Measurements from ENCODE around the gene FGF14. TPM values are rescaled to one million over a fixed set of nuclear protein-coding genes. Genes with fewer than 3 reads are reported as not detected.

FGF14 gene
- total and polyA plus RNA-seq, 2 donors (not counting 1 experiment from before 2014, with no cell fraction given): under 0.01 TPM; not detected in 1

DNA sequence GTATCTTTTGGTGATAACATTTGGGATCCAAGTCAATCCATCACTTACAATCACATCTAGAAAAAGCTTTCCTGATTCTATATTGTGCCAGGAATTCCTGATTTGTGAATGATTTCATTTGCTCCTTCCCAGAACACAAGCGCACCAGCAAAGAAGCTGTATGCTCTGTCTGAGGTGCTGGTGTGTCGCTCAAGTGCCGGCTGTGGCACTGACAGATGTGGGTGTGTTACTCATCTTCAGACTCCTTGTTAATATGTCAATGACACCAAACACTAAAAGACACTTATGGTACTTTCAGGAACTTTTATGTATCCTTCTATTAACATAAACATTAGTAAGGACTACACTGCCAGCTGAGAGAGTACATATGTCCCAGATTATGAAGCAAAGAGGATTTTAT lies 520.3 kb downstream of the FGF14 start:
- Histone ChIP-seq H4K20me1 (ENCODE audit: control insufficient read depth, insufficient read depth, low read length, poor library complexity, severe bottlenecking) (no peaks in the 10 kb centered on the region), H3K36me3 (replicated peaks in 1 of 2; ENCODE audit: control extremely low read depth in 1 of 2, control insufficient read depth in 1 of 2, extremely low read depth in 1 of 2, insufficient read depth in 2 of 2, low read length in 1 of 2) (no peaks in the 10 kb centered on the region), H3K9ac (ENCODE audit: low read length) (no peak overlapping the region), H3K27me3 (replicated peaks in 1 of 4; ENCODE audit: control extremely low read depth in 1 of 4, control insufficient read depth in 3 of 4, insufficient read depth in 4 of 4, low read length in 3 of 4) (no peaks in the 10 kb centered on the region), H3K27ac (ENCODE audit: low read length in 2 of 2) (no peak overlapping the region), H3K9me3 (ENCODE audit: control extremely low read depth in 1 of 3, control insufficient read depth in 2 of 3, insufficient read depth in 1 of 3, low read length in 2 of 3) (no peaks in the 10 kb centered on the region), H2AFZ (ENCODE audit: insufficient read depth, low read depth, low read length, poor library complexity, severe bottlenecking) (no peak overlapping the region), H3K4me1 (ENCODE audit: control insufficient read depth in 2 of 2, insufficient read depth in 2 of 2, low read length in 2 of 2) (no peaks in the 10 kb centered on the region), H3K4me2 (replicated peaks; ENCODE audit: low read depth, low read length, poor library complexity, severe bottlenecking) (no peak overlapping the region), H3K79me2 (ENCODE audit: control insufficient read depth, insufficient read depth, low read length) (no peaks in the 10 kb centered on the region), H3K4me3 (ENCODE audit: control extremely low read depth in 1 of 5, extremely low read depth in 1 of 5, insufficient read depth in 1 of 5, low read depth in 2 of 5, low read length in 4 of 5) (no peak overlapping the region)
- TF ChIP-seq, protein P1, sequence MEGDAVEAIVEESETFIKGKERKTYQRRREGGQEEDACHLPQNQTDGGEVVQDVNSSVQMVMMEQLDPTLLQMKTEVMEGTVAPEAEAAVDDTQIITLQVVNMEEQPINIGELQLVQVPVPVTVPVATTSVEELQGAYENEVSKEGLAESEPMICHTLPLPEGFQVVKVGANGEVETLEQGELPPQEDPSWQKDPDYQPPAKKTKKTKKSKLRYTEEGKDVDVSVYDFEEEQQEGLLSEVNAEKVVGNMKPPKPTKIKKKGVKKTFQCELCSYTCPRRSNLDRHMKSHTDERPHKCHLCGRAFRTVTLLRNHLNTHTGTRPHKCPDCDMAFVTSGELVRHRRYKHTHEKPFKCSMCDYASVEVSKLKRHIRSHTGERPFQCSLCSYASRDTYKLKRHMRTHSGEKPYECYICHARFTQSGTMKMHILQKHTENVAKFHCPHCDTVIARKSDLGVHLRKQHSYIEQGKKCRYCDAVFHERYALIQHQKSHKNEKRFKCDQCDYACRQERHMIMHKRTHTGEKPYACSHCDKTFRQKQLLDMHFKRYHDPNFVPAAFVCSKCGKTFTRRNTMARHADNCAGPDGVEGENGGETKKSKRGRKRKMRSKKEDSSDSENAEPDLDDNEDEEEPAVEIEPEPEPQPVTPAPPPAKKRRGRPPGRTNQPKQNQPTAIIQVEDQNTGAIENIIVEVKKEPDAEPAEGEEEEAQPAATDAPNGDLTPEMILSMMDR (IDR thresholded peaks at IDR 0.05): no peak
- TF ChIP-seq EZH2 (IDR thresholded peaks at IDR 0.05; ENCODE audit: borderline replicate concordance, insufficient read depth, low read depth, low read length, poor library complexity, severe bottlenecking): no peak
- ChIA-PET CTCF (no interaction called here), POLR2A (no interaction called here)
- Mint-ChIP-seq H3K4me3 (no peak overlapping the region), H3K4me1 (no peaks in the 10 kb centered on the region), H3K27me3 (peaks cover 5% of the 10 kb centered on the region), H3K27ac (no peak overlapping the region), H3K9me3 (ENCODE audit: insufficient read depth) (peaks cover 3% of the 10 kb centered on the region)
- ATAC-seq (ENCODE audit: low read depth) (no peak), DNase-seq (no peak)
- no CpG with 5 or more reads among the region's 3 CpGs for WGBS (ENCODE audit: insufficient coverage)
- intact Hi-C loops (cut with micrococcal nuclease): no loop called here

DNA sequence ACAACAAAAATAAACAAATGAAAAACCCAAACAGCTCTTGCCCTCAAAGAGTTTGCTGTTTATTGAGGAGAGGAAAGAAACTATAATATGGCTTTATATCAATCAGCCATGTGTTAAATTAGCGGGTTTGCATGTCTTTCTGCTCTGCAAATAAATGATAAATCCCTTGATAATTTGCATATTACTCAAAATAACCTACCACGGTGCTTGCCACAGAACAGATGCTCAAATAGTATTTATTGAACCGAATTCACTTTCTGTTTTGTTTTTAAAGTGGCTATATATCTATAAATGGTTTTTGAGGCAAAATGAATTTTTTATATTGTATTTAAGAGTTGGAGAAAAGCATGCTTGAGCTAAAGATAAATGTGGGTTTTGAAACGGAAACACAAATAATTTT lies 521.3 kb downstream of the FGF14 start:
- no peak for DNase-seq
- ChIA-PET CTCF (no interaction called here), POLR2A (no interaction called here)
- Histone ChIP-seq H3K9ac (ENCODE audit: low read length) (no peak overlapping the region), H3K4me3 (ENCODE audit: control extremely low read depth in 1 of 5, extremely low read depth in 1 of 5, insufficient read depth in 1 of 5, low read depth in 2 of 5, low read length in 4 of 5) (no peak overlapping the region), H3K27ac (ENCODE audit: low read length in 2 of 2) (no peak overlapping the region), H4K20me1 (ENCODE audit: control insufficient read depth, insufficient read depth, low read length, poor library complexity, severe bottlenecking) (no peaks in the 10 kb centered on the region), H3K4me2 (replicated peaks; ENCODE audit: low read depth, low read length, poor library complexity, severe bottlenecking) (no peak overlapping the region), H3K79me2 (ENCODE audit: control insufficient read depth, insufficient read depth, low read length) (no peaks in the 10 kb centered on the region), H2AFZ (ENCODE audit: insufficient read depth, low read depth, low read length, poor library complexity, severe bottlenecking) (no peak overlapping the region), H3K4me1 (ENCODE audit: control insufficient read depth in 2 of 2, insufficient read depth in 2 of 2, low read length in 2 of 2) (no peaks in the 10 kb centered on the region), H3K9me3 (ENCODE audit: control extremely low read depth in 1 of 3, control insufficient read depth in 2 of 3, insufficient read depth in 1 of 3, low read length in 2 of 3) (no peaks in the 10 kb centered on the region), H3K27me3 (replicated peaks in 1 of 4; ENCODE audit: control extremely low read depth in 1 of 4, control insufficient read depth in 3 of 4, insufficient read depth in 4 of 4, low read length in 3 of 4) (no peaks in the 10 kb centered on the region), H3K36me3 (replicated peaks in 1 of 2; ENCODE audit: control extremely low read depth in 1 of 2, control insufficient read depth in 1 of 2, extremely low read depth in 1 of 2, insufficient read depth in 2 of 2, low read length in 1 of 2) (no peaks in the 10 kb centered on the region)
- no CpG with 5 or more reads among the region's 4 CpGs for WGBS (ENCODE audit: insufficient coverage)
- Mint-ChIP-seq H3K4me3 (no peak overlapping the region), H3K27ac (no peak overlapping the region), H3K9me3 (ENCODE audit: insufficient read depth) (peaks cover 3% of the 10 kb centered on the region), H3K4me1 (no peaks in the 10 kb centered on the region), H3K27me3 (peaks cover 5% of the 10 kb centered on the region)
- no peak for TF ChIP-seq EZH2 (IDR thresholded peaks at IDR 0.05; ENCODE audit: borderline replicate concordance, insufficient read depth, low read depth, low read length, poor library complexity, severe bottlenecking)
- intact Hi-C loops (cut with micrococcal nuclease): no loop called here
- ATAC-seq (ENCODE audit: low read depth): no peak

Measured in B cell (primary cell).